Muscle layer of colon (tissue), 2 donors: Measurements from ENCODE around the gene DLL3.

ENCODE experiments used
- H3K27ac ChIP-seq: one replicate; pipeline ENCODE4 v1.7.0; 2013; ENCODE audit warnings: low read depth, mild to moderate bottlenecking, low read length, moderate library complexity
- H3K27me3 ChIP-seq, 2 donors: one replicate each; pipeline ENCODE4 v1.7.0; 2013; ENCODE audit warnings: low read length in 2 of 2, mild to moderate bottlenecking in 2 of 2; ENCODE audit not compliant: insufficient read depth in 2 of 2, control insufficient read depth in 1 of 2
- H3K36me3 ChIP-seq: one replicate; pipeline ENCODE4 v1.7.0; 2013; ENCODE audit warnings: mild to moderate bottlenecking, low read length; ENCODE audit not compliant: insufficient read depth
- H3K4me1 ChIP-seq: one replicate; pipeline ENCODE4 v1.7.0; 2013; ENCODE audit warnings: mild to moderate bottlenecking, low read length; ENCODE audit not compliant: insufficient read depth
- H3K4me3 ChIP-seq, 2 donors: one replicate each; pipeline ENCODE4 v1.7.0; 2013; ENCODE audit warnings: low read length in 2 of 2, low read depth in 1 of 2, mild to moderate bottlenecking in 1 of 2, moderate library complexity in 1 of 2
- H3K9ac ChIP-seq: one replicate; pipeline ENCODE4 v1.7.0; 2013; ENCODE audit warnings: low read length
- H3K9me3 ChIP-seq: one replicate; pipeline ENCODE4 v1.7.0; 2013; ENCODE audit warnings: mild to moderate bottlenecking, low read length
- donor health status: abdominal sarcoma.
- donor health status: Adenocarcinoma of cecum.

Gene DLL3

DNA sequence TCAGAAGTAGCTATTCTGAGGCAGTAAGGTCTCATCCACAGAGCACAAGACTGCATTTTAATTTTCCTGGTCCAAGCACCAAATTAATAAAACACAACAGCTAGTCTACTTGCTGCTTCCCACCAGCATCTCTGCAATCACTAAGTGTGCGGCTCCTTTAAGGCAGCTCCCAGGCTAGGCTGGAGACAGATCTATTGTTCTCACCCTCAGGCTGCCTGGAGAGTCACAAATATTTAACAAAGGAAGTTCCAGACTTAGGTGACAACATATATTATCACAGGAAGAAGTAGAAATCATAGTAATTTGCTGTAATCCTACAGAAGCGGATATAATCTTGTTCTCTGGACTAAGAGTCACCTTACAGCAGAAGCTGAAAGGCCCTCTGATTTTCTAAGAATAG lies 43.5 kb downstream of the DLL3 start:
- Histone ChIP-seq H3K27me3 (no peaks in the 10 kb centered on the region), H3K36me3 (no peaks in the 10 kb centered on the region), H3K4me3 (no peak overlapping the region), H3K27ac (no peak overlapping the region), H3K9me3 (no peaks in the 10 kb centered on the region), H3K4me1 (peaks cover 7% of the 10 kb centered on the region), H3K9ac (no peak overlapping the region)

DNA sequence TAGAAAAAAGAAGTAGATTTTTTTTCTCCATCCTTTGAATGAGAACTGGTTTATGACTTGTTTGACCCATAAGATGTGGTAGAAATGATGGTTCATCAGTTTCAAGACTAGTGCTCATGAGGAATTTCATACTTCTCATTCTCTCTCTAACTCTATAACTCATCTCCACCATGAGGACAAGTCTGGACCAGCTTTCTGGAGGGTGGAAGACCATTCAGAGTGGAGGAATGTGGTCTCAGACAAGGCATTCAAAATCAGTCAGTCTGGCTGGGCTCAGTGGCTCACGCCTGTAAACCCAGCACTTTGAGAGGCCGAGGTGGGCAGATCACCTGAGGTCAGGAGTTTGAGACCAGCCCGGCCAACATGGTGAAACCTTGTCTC lies 44.7 kb downstream of the DLL3 start:
- H3K4me1 ChIP-seq, result peaks cover 7% of the 10 kb centered on the region
- H3K4me3 ChIP-seq, result no peak overlapping the region
- no peaks in the 10 kb centered on the region for H3K36me3 ChIP-seq
- no peaks in the 10 kb centered on the region for H3K27me3 ChIP-seq
- no peak overlapping the region for H3K9ac ChIP-seq
- H3K27ac ChIP-seq, result no peak overlapping the region
- H3K9me3 ChIP-seq, result no peaks in the 10 kb centered on the region

DNA sequence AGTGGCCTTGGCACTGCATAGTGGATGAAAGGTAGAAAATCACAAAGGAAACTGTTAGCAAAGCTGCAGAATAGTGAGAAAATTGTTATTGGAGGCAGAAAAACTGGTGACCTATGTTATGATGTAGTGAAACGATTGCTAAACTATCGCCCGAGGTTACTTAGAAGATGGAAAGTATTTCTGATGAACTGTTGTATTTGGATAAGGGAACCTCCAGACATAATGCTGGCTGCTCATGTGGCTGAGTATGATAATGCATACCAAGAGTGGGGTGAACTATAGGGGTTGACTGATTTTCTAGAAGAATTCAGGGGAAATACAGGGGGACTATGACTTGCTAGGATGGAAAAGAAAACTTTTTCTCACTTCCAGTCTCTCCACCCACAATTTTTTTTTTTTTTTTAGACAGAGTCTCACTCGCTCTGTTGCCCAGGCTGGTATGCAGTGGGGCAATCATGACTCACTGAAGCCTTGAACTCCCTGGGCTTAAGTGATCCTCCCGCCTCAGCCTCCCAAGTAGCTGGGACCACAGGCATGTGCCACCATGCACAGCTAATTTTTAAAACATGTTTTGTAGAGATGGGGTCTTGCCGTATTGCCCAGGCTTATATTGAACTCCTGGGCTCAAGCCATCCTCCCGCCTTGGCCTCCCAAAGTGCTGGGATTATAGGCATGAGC lies 45.6 kb downstream of the DLL3 start:
- no peaks in the 10 kb centered on the region for H3K27me3 ChIP-seq
- H3K4me3 ChIP-seq, result no peak overlapping the region
- H3K9ac ChIP-seq, result no peak overlapping the region
- no peak overlapping the region for H3K27ac ChIP-seq
- no peaks in the 10 kb centered on the region for H3K9me3 ChIP-seq
- no peaks in the 10 kb centered on the region for H3K4me1 ChIP-seq
- H3K36me3 ChIP-seq, result no peaks in the 10 kb centered on the region

DNA sequence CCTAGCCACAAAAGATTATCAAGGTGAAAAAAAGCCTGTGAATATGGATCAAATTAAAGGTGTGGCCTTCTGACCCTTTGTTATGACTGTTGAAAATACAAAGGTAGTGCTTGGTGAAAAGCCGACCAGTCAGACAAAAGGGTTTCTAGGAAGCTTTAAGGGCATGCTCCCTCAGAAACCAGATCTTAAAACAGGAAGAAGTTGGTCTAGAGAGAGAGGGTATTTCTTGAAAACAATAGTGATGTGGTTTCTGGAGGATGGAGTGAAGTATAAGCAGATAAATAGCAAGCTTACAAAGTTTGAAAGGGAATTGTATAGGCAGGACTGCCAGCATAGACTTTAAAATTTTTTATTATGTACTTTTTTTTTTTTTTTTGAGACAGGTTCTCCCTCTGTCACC lies 46.2 kb downstream of the DLL3 start:
- Histone ChIP-seq H3K4me3 (no peak overlapping the region), H3K9ac (no peak overlapping the region), H3K4me1 (no peaks in the 10 kb centered on the region), H3K9me3 (no peaks in the 10 kb centered on the region), H3K36me3 (no peaks in the 10 kb centered on the region), H3K27ac (no peak overlapping the region), H3K27me3 (no peaks in the 10 kb centered on the region)

DNA sequence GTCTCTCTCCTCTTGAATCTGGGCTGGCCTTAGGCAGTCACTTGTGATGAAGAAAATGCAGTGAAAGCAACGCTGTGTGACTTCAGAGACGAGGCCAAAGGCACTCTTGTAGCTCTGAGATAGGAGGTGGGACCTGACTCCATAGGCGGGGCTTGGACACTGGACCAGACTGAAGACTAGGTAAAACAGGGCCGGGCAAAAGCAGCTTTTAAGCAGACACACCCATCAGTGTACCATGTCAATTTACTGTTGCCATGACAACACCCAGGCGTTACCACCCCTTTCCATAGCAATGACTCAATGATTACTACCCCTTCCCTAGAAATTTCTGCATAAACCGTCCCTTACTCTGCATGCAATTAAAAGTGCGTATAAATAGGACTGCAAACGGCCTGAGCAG lies 47.9 kb downstream of the DLL3 start:
- Histone ChIP-seq H3K36me3 (no peaks in the 10 kb centered on the region), H3K4me3 (no peak overlapping the region), H3K27me3 (no peaks in the 10 kb centered on the region), H3K9me3 (no peaks in the 10 kb centered on the region), H3K27ac (no peak overlapping the region), H3K4me1 (no peaks in the 10 kb centered on the region), H3K9ac (no peak overlapping the region)

DNA sequence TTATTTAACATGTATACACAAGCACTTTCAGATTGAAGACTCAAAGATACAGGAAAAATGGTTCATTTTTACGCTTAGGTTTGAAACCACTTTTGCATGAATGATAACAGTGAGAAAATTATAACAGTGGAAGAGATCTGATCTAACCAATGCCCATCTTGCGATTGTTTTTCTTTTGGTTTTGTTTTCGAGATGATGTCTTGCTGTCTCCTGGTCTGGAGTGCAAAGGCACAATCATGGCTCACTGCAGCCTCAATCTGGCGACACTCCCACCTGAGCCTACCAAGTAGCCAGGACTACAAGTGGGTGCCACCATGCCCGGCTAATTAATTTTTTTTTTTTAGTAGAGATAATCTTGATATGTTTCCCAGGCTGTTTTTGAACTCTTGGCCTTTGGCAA lies 51.5 kb downstream of the DLL3 start:
- H3K9me3 ChIP-seq, result no peaks in the 10 kb centered on the region
- no peak overlapping the region for H3K9ac ChIP-seq
- no peaks in the 10 kb centered on the region for H3K27me3 ChIP-seq
- no peaks in the 10 kb centered on the region for H3K36me3 ChIP-seq
- H3K27ac ChIP-seq, result no peak overlapping the region
- H3K4me1 ChIP-seq, result no peaks in the 10 kb centered on the region
- H3K4me3 ChIP-seq, result no peak overlapping the region

DNA sequence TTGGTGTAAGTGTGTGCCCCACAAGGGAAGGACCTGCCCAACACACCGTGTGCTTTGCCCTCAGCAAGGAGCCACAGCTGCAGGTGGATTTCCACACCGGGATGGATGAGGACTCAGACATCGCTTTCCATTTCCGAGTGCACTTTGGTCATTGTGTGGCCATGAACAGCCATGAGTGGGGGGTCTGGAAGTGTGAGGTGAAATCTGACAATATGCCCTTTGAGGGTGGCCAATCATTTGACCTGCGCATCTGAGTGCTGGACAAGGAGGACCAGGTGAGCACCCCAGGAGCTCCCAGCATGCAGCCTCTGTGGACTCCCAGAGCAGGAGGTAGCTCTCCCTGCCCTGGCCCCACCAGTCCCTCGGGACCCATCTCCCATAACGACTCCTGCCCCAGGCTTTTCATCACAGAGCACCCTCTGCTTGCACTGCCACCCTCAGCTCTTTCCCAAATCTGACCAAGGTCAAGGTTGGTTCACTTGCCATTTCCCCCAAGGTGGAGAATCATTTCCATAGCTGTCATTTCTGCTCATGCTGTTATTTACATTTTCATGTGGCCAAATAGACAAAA lies 54.4 kb downstream of the DLL3 start:
- no peak overlapping the region for H3K27ac ChIP-seq
- H3K4me1 ChIP-seq, result peaks cover 6% of the 10 kb centered on the region
- no peaks in the 10 kb centered on the region for H3K27me3 ChIP-seq

DNA sequence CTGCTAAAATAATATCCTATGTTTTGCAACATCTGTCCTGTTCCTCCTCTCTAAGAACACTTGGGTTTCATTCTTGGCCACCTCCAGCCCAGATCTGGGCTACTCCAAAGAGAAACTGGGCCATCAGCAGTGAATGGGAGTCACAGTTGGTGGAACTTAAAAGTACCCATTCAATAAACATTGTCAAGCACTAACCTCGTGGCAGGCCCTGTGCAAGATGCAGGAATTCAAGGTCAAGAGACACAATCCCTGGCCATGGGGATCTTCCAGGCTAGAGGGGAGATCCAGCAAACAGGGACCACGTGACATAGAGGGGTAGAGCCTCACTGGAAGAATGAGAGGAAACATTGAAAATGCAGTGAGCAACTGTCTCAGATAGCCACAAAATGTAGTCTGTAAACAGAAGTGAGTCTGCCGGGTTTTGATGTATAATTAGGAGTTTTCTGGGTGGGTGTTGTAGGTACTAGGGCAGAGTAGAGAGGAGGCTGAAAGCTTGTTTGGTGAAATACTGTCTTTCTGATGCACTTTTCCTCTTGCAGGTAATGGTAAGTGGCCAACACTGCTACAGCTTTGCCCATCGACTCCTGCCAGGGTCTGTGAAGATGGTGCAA lies 56.1 kb downstream of the DLL3 start:
- H3K4me3 ChIP-seq, result no peak overlapping the region
- no peak overlapping the region for H3K9ac ChIP-seq
- H3K4me1 ChIP-seq, result peaks cover 6% of the 10 kb centered on the region
- H3K36me3 ChIP-seq, result no peaks in the 10 kb centered on the region
- H3K9me3 ChIP-seq, result no peaks in the 10 kb centered on the region
- H3K27ac ChIP-seq, result no peak overlapping the region
- no peaks in the 10 kb centered on the region for H3K27me3 ChIP-seq

More for the DNA sequence above, 54.4 kb downstream of the DLL3 start:
- H3K9me3 ChIP-seq, result no peaks in the 10 kb centered on the region
- H3K36me3 ChIP-seq, result no peaks in the 10 kb centered on the region
- no peak overlapping the region for H3K4me3 ChIP-seq
- no peak overlapping the region for H3K9ac ChIP-seq

DNA sequence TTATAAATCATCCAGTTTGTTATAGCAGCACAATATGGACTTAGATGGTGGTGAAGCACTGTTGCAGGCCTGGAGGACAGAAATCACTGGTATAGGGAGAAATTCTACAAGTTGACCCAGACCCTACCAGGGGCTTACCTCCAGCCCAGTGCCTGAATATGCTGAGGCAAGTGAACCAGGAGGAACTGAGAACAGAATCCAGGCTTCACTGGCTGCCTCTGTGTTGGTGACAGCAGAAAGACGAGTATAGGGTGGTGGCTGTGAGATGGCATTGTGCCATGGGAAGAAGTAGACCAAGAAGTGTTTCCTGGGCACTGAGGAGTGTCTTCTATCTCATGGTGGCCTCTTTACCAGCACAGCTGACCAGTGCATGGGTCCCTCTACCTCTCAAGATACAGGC lies 57.1 kb downstream of the DLL3 start:
- no peak overlapping the region for H3K27ac ChIP-seq
- H3K9ac ChIP-seq, result no peak overlapping the region
- H3K4me1 ChIP-seq, result peaks cover 6% of the 10 kb centered on the region
- H3K27me3 ChIP-seq, result no peaks in the 10 kb centered on the region
- H3K36me3 ChIP-seq, result no peaks in the 10 kb centered on the region
- H3K9me3 ChIP-seq, result no peaks in the 10 kb centered on the region
- H3K4me3 ChIP-seq, result no peak overlapping the region
